ENCODE results near the gene OPCML.

The OPCML gene

GRCh38 chr11:133234883-133235282, 297.4 kb downstream of the OPCML start:
- Histone ChIP-seq H3K27me3 (ENCODE audit: insufficient read depth, poor library complexity, severe bottlenecking) (no peaks in the 10 kb centered on the region), H3K27ac (ENCODE audit: poor library complexity, severe bottlenecking) (no peak overlapping the region), H3K9me3 (ENCODE audit: severe bottlenecking) (no peaks in the 10 kb centered on the region), H3K36me3 (ENCODE audit: low read depth) (no peaks in the 10 kb centered on the region), H3K4me1 (ENCODE audit: insufficient read depth, poor library complexity, severe bottlenecking) (no peaks in the 10 kb centered on the region), H3K4me3 (ENCODE audit: severe bottlenecking) (no peak overlapping the region)
- ATAC-seq (ENCODE audit: low read depth) (no peak), DNase-seq (ENCODE audit: low spot score) (no peak)
- TF ChIP-seq, protein P1, sequence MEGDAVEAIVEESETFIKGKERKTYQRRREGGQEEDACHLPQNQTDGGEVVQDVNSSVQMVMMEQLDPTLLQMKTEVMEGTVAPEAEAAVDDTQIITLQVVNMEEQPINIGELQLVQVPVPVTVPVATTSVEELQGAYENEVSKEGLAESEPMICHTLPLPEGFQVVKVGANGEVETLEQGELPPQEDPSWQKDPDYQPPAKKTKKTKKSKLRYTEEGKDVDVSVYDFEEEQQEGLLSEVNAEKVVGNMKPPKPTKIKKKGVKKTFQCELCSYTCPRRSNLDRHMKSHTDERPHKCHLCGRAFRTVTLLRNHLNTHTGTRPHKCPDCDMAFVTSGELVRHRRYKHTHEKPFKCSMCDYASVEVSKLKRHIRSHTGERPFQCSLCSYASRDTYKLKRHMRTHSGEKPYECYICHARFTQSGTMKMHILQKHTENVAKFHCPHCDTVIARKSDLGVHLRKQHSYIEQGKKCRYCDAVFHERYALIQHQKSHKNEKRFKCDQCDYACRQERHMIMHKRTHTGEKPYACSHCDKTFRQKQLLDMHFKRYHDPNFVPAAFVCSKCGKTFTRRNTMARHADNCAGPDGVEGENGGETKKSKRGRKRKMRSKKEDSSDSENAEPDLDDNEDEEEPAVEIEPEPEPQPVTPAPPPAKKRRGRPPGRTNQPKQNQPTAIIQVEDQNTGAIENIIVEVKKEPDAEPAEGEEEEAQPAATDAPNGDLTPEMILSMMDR (IDR thresholded peaks at IDR 0.05; ENCODE audit: poor library complexity, severe bottlenecking) = no peak

- TF ChIP-seq, protein P1 (IDR thresholded peaks at IDR 0.05; ENCODE audit: poor library complexity, severe bottlenecking) = no peak
- no peak for DNase-seq (ENCODE audit: low spot score)
- Histone ChIP-seq H3K27me3 (ENCODE audit: insufficient read depth, poor library complexity, severe bottlenecking) (peaks cover 12% of the 10 kb centered on the region), H3K4me3 (ENCODE audit: severe bottlenecking) (no peak overlapping the region), H3K4me1 (ENCODE audit: insufficient read depth, poor library complexity, severe bottlenecking) (no peaks in the 10 kb centered on the region), H3K36me3 (ENCODE audit: low read depth) (no peaks in the 10 kb centered on the region), H3K27ac (ENCODE audit: poor library complexity, severe bottlenecking) (no peak overlapping the region), H3K9me3 (ENCODE audit: severe bottlenecking) (no peaks in the 10 kb centered on the region)
- no peak for ATAC-seq (ENCODE audit: low read depth)
Measured at GRCh38 chr11:133232665-133233064, 299.6 kb downstream of the OPCML start.

GRCh38 chr11:133230431-133230830, 301.9 kb downstream of the OPCML start:
- H3K27ac ChIP-seq (ENCODE audit: poor library complexity, severe bottlenecking) = no peak overlapping the region
- peaks cover 12% of the 10 kb centered on the region for H3K27me3 ChIP-seq (ENCODE audit: insufficient read depth, poor library complexity, severe bottlenecking)
- DNase-seq (ENCODE audit: low spot score) = no peak
- TF ChIP-seq, protein P1 (IDR thresholded peaks at IDR 0.05; ENCODE audit: poor library complexity, severe bottlenecking) = no peak
- no peaks in the 10 kb centered on the region for H3K4me1 ChIP-seq (ENCODE audit: insufficient read depth, poor library complexity, severe bottlenecking)
- H3K4me3 ChIP-seq (ENCODE audit: severe bottlenecking) = no peak overlapping the region
- H3K36me3 ChIP-seq (ENCODE audit: low read depth) = no peaks in the 10 kb centered on the region
- ATAC-seq (ENCODE audit: low read depth) = no peak
- H3K9me3 ChIP-seq (ENCODE audit: severe bottlenecking) = no peaks in the 10 kb centered on the region

DNA sequence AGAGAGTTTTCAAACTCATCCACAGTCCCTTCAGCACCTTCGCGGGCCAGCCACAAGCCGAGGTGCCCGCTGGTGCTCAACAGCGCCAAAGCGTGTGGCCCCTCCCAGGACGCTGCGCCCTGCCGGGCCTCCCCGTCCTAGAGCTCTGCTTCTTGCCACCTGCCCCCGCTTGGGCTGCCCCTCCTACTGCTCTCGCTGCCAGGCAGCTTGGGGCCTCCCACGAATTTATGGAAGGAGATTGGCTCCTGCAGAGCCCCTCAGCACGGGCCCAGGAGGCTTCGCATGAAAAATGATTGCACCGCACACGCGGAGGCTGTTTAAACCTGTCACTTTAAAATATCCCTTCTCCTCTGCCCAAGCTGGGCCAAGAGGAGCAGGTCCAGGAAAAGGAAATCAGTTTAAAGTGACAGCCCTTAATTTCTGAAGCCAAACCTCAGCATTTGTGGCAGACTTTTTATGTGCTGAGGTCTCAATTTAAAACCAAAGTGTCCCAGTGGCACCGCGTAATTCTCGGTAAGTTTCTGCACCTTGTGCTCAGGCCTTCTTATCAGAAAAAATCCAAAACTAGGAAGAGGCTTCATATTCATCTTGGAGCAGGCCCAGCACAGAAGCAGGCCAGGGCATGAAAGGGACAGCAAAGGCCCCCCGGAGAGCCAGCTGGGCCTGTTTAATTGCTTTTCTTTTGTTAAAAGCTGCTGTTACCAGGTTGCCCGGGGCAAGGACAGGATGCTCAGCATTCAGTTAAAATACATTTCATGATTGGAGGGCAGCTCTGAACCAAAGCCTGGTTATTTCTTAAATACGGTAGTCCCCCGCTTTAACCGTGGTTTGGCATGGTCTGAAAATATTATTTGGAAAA, 303.6 kb downstream of the OPCML start:
- no peak overlapping the region for H3K4me3 ChIP-seq (ENCODE audit: severe bottlenecking)
- H3K27me3 ChIP-seq (ENCODE audit: insufficient read depth, poor library complexity, severe bottlenecking) = peaks cover 12% of the 10 kb centered on the region
- TF ChIP-seq, protein P1 (IDR thresholded peaks at IDR 0.05; ENCODE audit: poor library complexity, severe bottlenecking) = no peak
- H3K4me1 ChIP-seq (ENCODE audit: insufficient read depth, poor library complexity, severe bottlenecking) = no peaks in the 10 kb centered on the region
- H3K36me3 ChIP-seq (ENCODE audit: low read depth) = no peaks in the 10 kb centered on the region
- DNase-seq (ENCODE audit: low spot score) (no peak), ATAC-seq (ENCODE audit: low read depth) (no peak)
- no peak overlapping the region for H3K27ac ChIP-seq (ENCODE audit: poor library complexity, severe bottlenecking)
- no peaks in the 10 kb centered on the region for H3K9me3 ChIP-seq (ENCODE audit: severe bottlenecking)

- DNase-seq (ENCODE audit: low spot score) (no peak), ATAC-seq (ENCODE audit: low read depth) (no peak)
- peaks cover 12% of the 10 kb centered on the region for H3K27me3 ChIP-seq (ENCODE audit: insufficient read depth, poor library complexity, severe bottlenecking)
- TF ChIP-seq, protein P1 (IDR thresholded peaks at IDR 0.05; ENCODE audit: poor library complexity, severe bottlenecking) = no peak
- no peak overlapping the region for H3K27ac ChIP-seq (ENCODE audit: poor library complexity, severe bottlenecking)
- no peaks in the 10 kb centered on the region for H3K36me3 ChIP-seq (ENCODE audit: low read depth)
- H3K4me3 ChIP-seq (ENCODE audit: severe bottlenecking) = no peak overlapping the region
- H3K4me1 ChIP-seq (ENCODE audit: insufficient read depth, poor library complexity, severe bottlenecking) = no peaks in the 10 kb centered on the region
- H3K9me3 ChIP-seq (ENCODE audit: severe bottlenecking) = no peaks in the 10 kb centered on the region
Measured at GRCh38 chr11:133227632-133228111, 304.6 kb downstream of the OPCML start.
